ENCODE results near the gene AFF2. TPM values are rescaled to one million over a fixed set of nuclear protein-coding genes. Genes with fewer than 3 reads are reported as not detected.

AFF2 gene
- total and polyA plus RNA-seq, 11 donors = under 0.01 to 0.83 (median 0.07) TPM

- no peak for ATAC-seq
- Histone ChIP-seq H3K9me3 (no peaks in the 10 kb centered on the region), H3K27me3 (peaks cover 0 to 4% (median 0%) of the 10 kb centered on the region in 9 donors), H3K4me3 (no peak overlapping the region), H3K36me3 (no peaks in the 10 kb centered on the region), H3K4me1 (no peaks in the 10 kb centered on the region), H3K27ac (no peak overlapping the region)
- TF ChIP-seq POLR2A (IDR thresholded peaks at IDR 0.05) (no peak), CTCF (IDR thresholded peaks at IDR 0.05) (no peak)
- no peak for DNase-seq
- 82 to 89% (median 88%) methylated on average over 1 of the region's 1 CpG for WGBS, 4 donors
- intact Hi-C loops (cut with DNase I) = no loop called here
Measured at GRCh38 chrX:148536961-148537360, 36.5 kb downstream of the AFF2 start.

- H3K27me3 ChIP-seq = peaks cover 0 to 4% (median 0%) of the 10 kb centered on the region in 9 donors
- H3K36me3 ChIP-seq = no peaks in the 10 kb centered on the region
- intact Hi-C loops (cut with DNase I) = no loop called here
- no peak overlapping the region for H3K27ac ChIP-seq
- H3K4me3 ChIP-seq = no peak overlapping the region
- 56 to 61% (median 57%) methylated on average over 15 of the region's 15 CpGs for WGBS, 4 donors
- TF ChIP-seq POLR2A (IDR thresholded peaks at IDR 0.05) = no peak
- TF ChIP-seq CTCF (IDR thresholded peaks at IDR 0.05) = no peak
- no peaks in the 10 kb centered on the region for H3K9me3 ChIP-seq
- ATAC-seq (no peak), DNase-seq (no peak)
- no peaks in the 10 kb centered on the region for H3K4me1 ChIP-seq
Measured at GRCh38 chrX:148537556-148538182, 37.3 kb downstream of the AFF2 start.

GRCh38 chrX:148538582-148538981 lies 38.2 kb downstream of the AFF2 start:
- Histone ChIP-seq H3K4me3 (no peak overlapping the region), H3K4me1 (no peaks in the 10 kb centered on the region), H3K27ac (no peak overlapping the region), H3K36me3 (no peaks in the 10 kb centered on the region), H3K9me3 (no peaks in the 10 kb centered on the region), H3K27me3 (peaks cover 0 to 4% (median 0%) of the 10 kb centered on the region in 9 donors)
- DNase-seq (no peak), ATAC-seq (no peak)
- 54 to 80% (median 67%) methylated on average over 2 of the region's 2 CpGs for WGBS, 4 donors
- intact Hi-C loops (cut with DNase I) = no loop called here
- no peak for TF ChIP-seq CTCF (IDR thresholded peaks at IDR 0.05)
- TF ChIP-seq POLR2A (IDR thresholded peaks at IDR 0.05) = no peak

- Histone ChIP-seq H3K27me3 (peaks cover 0 to 4% (median 0%) of the 10 kb centered on the region in 9 donors), H3K4me3 (no peak overlapping the region), H3K4me1 (no peaks in the 10 kb centered on the region), H3K36me3 (no peaks in the 10 kb centered on the region), H3K27ac (no peak overlapping the region), H3K9me3 (no peaks in the 10 kb centered on the region)
- no peak for ATAC-seq
- intact Hi-C loops (cut with DNase I) = no loop called here
- no peak for TF ChIP-seq POLR2A (IDR thresholded peaks at IDR 0.05)
- no peak for TF ChIP-seq CTCF (IDR thresholded peaks at IDR 0.05)
- DNase-seq = no peak
- 15 to 59% (median 40%) methylated on average over 1 of the region's 1 CpG for WGBS, 4 donors
Measured at GRCh38 chrX:148540114-148540513, 39.7 kb downstream of the AFF2 start.
